ENCODE results near the gene PCARE.

PCARE gene

GRCh38 chr2:29063646-29064345 is 10.5 kb downstream of the PCARE start:
- no peak for DNase-seq (ENCODE audit: low spot score)

- no peak for DNase-seq (ENCODE audit: low spot score)
These were observed 11.3 kb downstream of the PCARE start for GRCh38 chr2:29063056-29063455.

GRCh38 chr2:29062371-29062770 is 12.0 kb downstream of the PCARE start:
- DNase-seq (ENCODE audit: low spot score): no peak

GRCh38 chr2:29061616-29062015 is 12.7 kb downstream of the PCARE start:
- DNase-seq (ENCODE audit: low spot score): no peak

GRCh38 chr2:29061176-29061575 is 13.1 kb downstream of the PCARE start:
- no peak for DNase-seq (ENCODE audit: low spot score)

GRCh38 chr2:29060441-29060840 is 13.9 kb downstream of the PCARE start:
- DNase-seq (ENCODE audit: low spot score): peak; percentile 80

GRCh38 chr2:29059624-29060023 is 14.7 kb downstream of the PCARE start:
- DNase-seq (ENCODE audit: low spot score): no peak

GRCh38 chr2:29057006-29057405 is 17.3 kb downstream of the PCARE start:
- no peak for DNase-seq (ENCODE audit: low spot score)

- no peak for DNase-seq (ENCODE audit: low spot score)
These were observed 17.9 kb downstream of the PCARE start for GRCh38 chr2:29056452-29056851.

GRCh38 chr2:29055601-29056000 is 18.7 kb downstream of the PCARE start:
- no peak for DNase-seq (ENCODE audit: low spot score)

- no peak for DNase-seq (ENCODE audit: low spot score)
These were observed 19.9 kb downstream of the PCARE start for GRCh38 chr2:29054430-29054829.

GRCh38 chr2:29053670-29054400 is 20.5 kb downstream of the PCARE start:
- no peak for DNase-seq (ENCODE audit: low spot score)

GRCh38 chr2:29053223-29053622 is 21.1 kb downstream of the PCARE start:
- no peak for DNase-seq (ENCODE audit: low spot score)

- DNase-seq (ENCODE audit: low spot score): no peak
These were observed 21.5 kb downstream of the PCARE start for GRCh38 chr2:29052807-29053206.

- DNase-seq (ENCODE audit: low spot score): no peak
These were observed 22.6 kb downstream of the PCARE start for GRCh38 chr2:29051730-29052129.

GRCh38 chr2:29050591-29050990 is 23.7 kb downstream of the PCARE start:
- DNase-seq (ENCODE audit: low spot score): peak; percentile 39

- DNase-seq (ENCODE audit: low spot score): no peak
These were observed 27.1 kb downstream of the PCARE start for GRCh38 chr2:29047083-29047845.

- DNase-seq (ENCODE audit: low spot score): no peak
These were observed 28.0 kb downstream of the PCARE start for GRCh38 chr2:29046321-29046720.

GRCh38 chr2:29044459-29044858 is 29.9 kb downstream of the PCARE start:
- no peak for DNase-seq (ENCODE audit: low spot score)

GRCh38 chr2:29042561-29043075 is 31.7 kb downstream of the PCARE start:
- peak; percentile 68 for DNase-seq (ENCODE audit: low spot score)

- no peak for DNase-seq (ENCODE audit: low spot score)
These were observed 33.1 kb downstream of the PCARE start for GRCh38 chr2:29041161-29041660.

- no peak for DNase-seq (ENCODE audit: low spot score)
These were observed 33.8 kb downstream of the PCARE start for GRCh38 chr2:29040552-29040951.

Data from SK-N-DZ (cell line).